NCI-H446 (cell line): ENCODE data around the gene FOXK1.

ENCODE experiments used
- DNase-seq, 2 experiments: peaks; one replicate each; lab custom pipeline; 2025; lab: John Stamatoyannopoulos, UW

FOXK1 gene

GRCh38 chr7:4722960-4723630, 41.0 kb downstream of the FOXK1 start:
- no peak for DNase-seq

- no peak for DNase-seq
Observed at GRCh38 chr7:4724648-4725013, 42.5 kb downstream of the FOXK1 start.

- no peak for DNase-seq
Observed at GRCh38 chr7:4725014-4725849, 43.1 kb downstream of the FOXK1 start.

GRCh38 chr7:4725850-4726450, 43.9 kb downstream of the FOXK1 start:
- DNase-seq: no peak

GRCh38 chr7:4726566-4726965, 44.5 kb downstream of the FOXK1 start:
- DNase-seq: no peak

- DNase-seq: no peak
Observed at GRCh38 chr7:4727914-4728705, 46.0 kb downstream of the FOXK1 start.

GRCh38 chr7:4729266-4729665, 47.2 kb downstream of the FOXK1 start:
- no peak for DNase-seq

- no peak for DNase-seq
Observed at GRCh38 chr7:4730276-4730675, 48.2 kb downstream of the FOXK1 start.

- DNase-seq: no peak
Observed at GRCh38 chr7:4730971-4731370, 48.9 kb downstream of the FOXK1 start.

GRCh38 chr7:4731803-4732202, 49.7 kb downstream of the FOXK1 start:
- DNase-seq: no peak

GRCh38 chr7:4733936-4734528, 51.9 kb downstream of the FOXK1 start:
- no peak for DNase-seq

GRCh38 chr7:4734587-4735345, 52.7 kb downstream of the FOXK1 start:
- DNase-seq: no peak

- DNase-seq: no peak
Observed at GRCh38 chr7:4737300-4737699, 55.2 kb downstream of the FOXK1 start.

- no peak for DNase-seq
Observed at GRCh38 chr7:4738711-4739527, 56.8 kb downstream of the FOXK1 start.

GRCh38 chr7:4739528-4739992, 57.5 kb downstream of the FOXK1 start:
- no peak for DNase-seq

- DNase-seq: no peak
Observed at GRCh38 chr7:4740796-4741195, 58.7 kb downstream of the FOXK1 start.

GRCh38 chr7:4742051-4742573, 60.0 kb downstream of the FOXK1 start:
- no peak for DNase-seq

GRCh38 chr7:4742852-4743251, 60.8 kb downstream of the FOXK1 start:
- DNase-seq: no peak

GRCh38 chr7:4744391-4745264, 62.5 kb downstream of the FOXK1 start:
- peak; percentile 97 to 98 for DNase-seq
